PC-3 (cell line): ENCODE measurements around the gene SFTPB. TPM values are rescaled to one million over a fixed set of nuclear protein-coding genes. Genes with fewer than 3 reads are reported as not detected.

ENCODE experiments used
- ATAC-seq: fragments of 200-7000 bp; cut with Tn5 transposase; 2 replicates; pipeline ENCODE4 v1.9.1; 2020; ENCODE audit warnings: mild to moderate bottlenecking, moderate library complexity
- BruUV-seq: library from RNA; stranded (reverse); fragments of 400-500 nt; replicated peaks from 2 replicates; lab custom pipeline; 2021; lab: Mats Ljungman, UMichigan
- CTCF ChIA-PET: fragments of 300-600 bp; sonication (Branson Sonifier 250); formaldehyde crosslinking; loops from one replicate; lab custom pipeline; 2022; ENCODE audit warnings: antibody characterized with exemption; lab: Charles Lee
- POLR2A ChIA-PET: fragments of 300-600 bp; sonication (Branson Sonifier 250); formaldehyde crosslinking; loops from one replicate; lab custom pipeline; 2022; ENCODE audit warnings: antibody characterized with exemption; ENCODE audit not compliant: unreplicated experiment; lab: Charles Lee
- DNase-seq: peaks from one replicate; pipeline ENCODE4 v3.0.0-alpha.2; 2015
- H2AFZ ChIP-seq: fragments of 300-600 bp; sonication (generic); 2 replicates; pipeline ENCODE4 v1.6.0; 2016; ENCODE audit warnings: antibody characterized with exemption, low read length
- H3F3A ChIP-seq: fragments of 300-600 bp; sonication (generic); one replicate; pipeline ENCODE4 v1.6.0; 2017; ENCODE audit warnings: antibody characterized with exemption, low read length, control low read depth, mild to moderate bottlenecking; ENCODE audit not compliant: unreplicated experiment
- H3K27ac ChIP-seq: fragments of 300-600 bp; sonication (generic); 2 replicates; pipeline ENCODE4 v1.5.1; 2016; ENCODE audit warnings: mild to moderate bottlenecking, low read length
- H3K27me3 ChIP-seq: fragments of 300-600 bp; sonication (generic); 2 replicates; pipeline ENCODE4 v1.6.1; 2016; ENCODE audit warnings: low read length, mixed read lengths
- H3K36me3 ChIP-seq: fragments of 300-600 bp; sonication (generic); 2 replicates; pipeline ENCODE4 v1.6.1; 2016; ENCODE audit warnings: low read depth, mixed run types, low read length, mixed read lengths
- H3K4me1 ChIP-seq: fragments of 300-600 bp; sonication (generic); 2 replicates; pipeline ENCODE4 v1.5.1; 2016; ENCODE audit warnings: low read length; ENCODE audit not compliant: insufficient read depth
- H3K4me2 ChIP-seq: fragments of 300-600 bp; sonication (generic); 2 replicates; pipeline ENCODE4 v1.6.0; 2016; ENCODE audit warnings: low read length
- H3K4me3 ChIP-seq: fragments of 300-600 bp; sonication (generic); 2 replicates; pipeline ENCODE4 v1.5.1; 2016; ENCODE audit warnings: mild to moderate bottlenecking, low read length, mixed read lengths
- H3K79me2 ChIP-seq: fragments of 300-600 bp; sonication (generic); 2 replicates; pipeline ENCODE4 v1.6.1; 2017; ENCODE audit warnings: low read length, mixed read lengths
- H3K9ac ChIP-seq: fragments of 300-600 bp; sonication (generic); 2 replicates; pipeline ENCODE4 v1.6.0; 2016; ENCODE audit warnings: mild to moderate bottlenecking, low read length
- H3K9me2 ChIP-seq: fragments of 300-600 bp; sonication (generic); replicated peaks from 2 replicates; pipeline ENCODE4 v1.6.1; 2016; ENCODE audit warnings: mixed run types, low read length, mixed read lengths
- H3K9me3 ChIP-seq: fragments of 300-600 bp; sonication (generic); 2 replicates; pipeline ENCODE4 v1.6.1; 2016; ENCODE audit warnings: low read length, mixed read lengths
- H4K20me1 ChIP-seq: fragments of 300-600 bp; sonication (generic); 2 replicates; pipeline ENCODE4 v1.6.1; 2016; ENCODE audit warnings: low read length, mixed read lengths
- CTCF ChIP-seq: fragments of 300-600 bp; sonication (generic); conservative IDR thresholded peaks from 2 replicates; pipeline ENCODE4 v1.5.1; 2017; ENCODE audit warnings: antibody characterized with exemption, low read depth, mild to moderate bottlenecking, low read length
- EZH2 ChIP-seq: fragments of 300-600 bp; sonication (generic); IDR thresholded peaks from one replicate; pipeline ENCODE4 v1.6.1; 2017; ENCODE audit warnings: antibody characterized with exemption, mild to moderate bottlenecking, low read length; ENCODE audit not compliant: unreplicated experiment
- EZH2phosphoT487 ChIP-seq: fragments of 300-600 bp; sonication (generic); IDR thresholded peaks from 2 replicates; pipeline ENCODE4 v1.6.1; 2018; ENCODE audit warnings: mild to moderate bottlenecking, antibody characterized with exemption, low read length, borderline replicate concordance
- intact Hi-C: fragments of 100-400 bp; cut with micrococcal nuclease; formaldehyde crosslinking; loops from 2 replicates; pipeline ENCODE4 v1.9.0; 2023
- total RNA-seq: library from RNA; depleted of rRNA; stranded (reverse); fragments of >200 nt; gene quantifications from 2 replicates; pipeline ENCODE4 v1.2.3, GENCODE V29; 2014

Gene SFTPB
- total RNA-seq, 1 experiment from 2014 or later: not detected

- Histone ChIP-seq H3K4me2 (0 out of 2 replicates have a peak overlapping the region, but pooled peaks have one; percentile 11), H4K20me1 (no peaks in the 10 kb centered on the region), H3K36me3 (no peaks in the 10 kb centered on the region), H3K4me3 (no peak overlapping the region), H3K9ac (no peak overlapping the region), H3K27ac (no peak overlapping the region), H2AFZ (no peak overlapping the region), H3K27me3 (no peaks in the 10 kb centered on the region), H3K4me1 (peaks cover 34% of the 10 kb centered on the region), H3K9me3 (no peaks in the 10 kb centered on the region), H3K9me2 (no peaks in the 10 kb centered on the region), H3F3A (no peaks in the 10 kb centered on the region), H3K79me2 (no peaks in the 10 kb centered on the region)
- ATAC-seq (no peak), DNase-seq (no peak)
- no peak for TF ChIP-seq EZH2
- TF ChIP-seq EZH2phosphoT487: no peak
- no peak for TF ChIP-seq CTCF
- intact Hi-C loops: loop anchor here (1.0 kb wide), 2 partner anchors 27 to 69 kb away; no protein-coding TSS in a partner anchor
- ChIA-PET CTCF (interaction anchor here (0.5 to 1.0 kb wide), 3 partner anchors 35 to 69 kb away, joined by 3 read pairs; no protein-coding TSS in a partner anchor), POLR2A (no interaction called here)
- BruUV-seq: no TSS peak
Observed at GRCh38 chr2:85706599-85707296, 38.7 kb upstream of the SFTPB start.

GRCh38 chr2:85706063-85706462 is 38.1 kb upstream of the SFTPB start:
- H3K9me3 ChIP-seq: no peaks in the 10 kb centered on the region
- H3K9ac ChIP-seq: no peak overlapping the region
- POLR2A ChIA-PET: no interaction called here
- H3K36me3 ChIP-seq: no peaks in the 10 kb centered on the region
- DNase-seq (no peak), ATAC-seq (no peak)
- H3K27ac ChIP-seq: no peak overlapping the region
- CTCF ChIA-PET: interaction anchor here (0.5 to 1.1 kb wide), 4 partner anchors 20 to 69 kb away, joined by 3 to 6 read pairs (median 3); no protein-coding TSS in a partner anchor
- H3K27me3 ChIP-seq: no peaks in the 10 kb centered on the region
- no TSS peak for BruUV-seq
- no peaks in the 10 kb centered on the region for H3F3A ChIP-seq
- H3K4me2 ChIP-seq: no peak overlapping the region
- no peaks in the 10 kb centered on the region for H4K20me1 ChIP-seq
- no peak overlapping the region for H3K4me3 ChIP-seq
- intact Hi-C loops: no loop called here
- no peaks in the 10 kb centered on the region for H3K79me2 ChIP-seq
- H3K4me1 ChIP-seq: peaks cover 41% of the 10 kb centered on the region
- no peak overlapping the region for H2AFZ ChIP-seq
- TF ChIP-seq EZH2 (no peak), EZH2phosphoT487 (no peak), CTCF (no peak)
- no peaks in the 10 kb centered on the region for H3K9me2 ChIP-seq

GRCh38 chr2:85705680-85706039 is 37.7 kb upstream of the SFTPB start:
- CTCF ChIA-PET: interaction anchor here (0.5 to 1.1 kb wide), 3 partner anchors 20 to 68 kb away, joined by 3 to 6 read pairs (median 3); no protein-coding TSS in a partner anchor
- no peak overlapping the region for H3K4me2 ChIP-seq
- POLR2A ChIA-PET: interaction anchor here (0.6 kb wide), 1 partner anchor 393 kb away, joined by 4 read pairs; no protein-coding TSS in a partner anchor
- intact Hi-C loops: no loop called here
- ATAC-seq (no peak), DNase-seq (peak; percentile 58)
- H3K36me3 ChIP-seq: no peaks in the 10 kb centered on the region
- no peak overlapping the region for H3K4me3 ChIP-seq
- TF ChIP-seq EZH2phosphoT487 (no peak), EZH2 (no peak), CTCF (no peak)
- H3K27me3 ChIP-seq: no peaks in the 10 kb centered on the region
- no peaks in the 10 kb centered on the region for H3K79me2 ChIP-seq
- no peaks in the 10 kb centered on the region for H3K9me2 ChIP-seq
- H3K9me3 ChIP-seq: no peaks in the 10 kb centered on the region
- peaks cover 43% of the 10 kb centered on the region for H3K4me1 ChIP-seq
- H4K20me1 ChIP-seq: no peaks in the 10 kb centered on the region
- no peak overlapping the region for H3K9ac ChIP-seq
- no TSS peak for BruUV-seq
- H3K27ac ChIP-seq: no peak overlapping the region
- no peak overlapping the region for H2AFZ ChIP-seq
- no peaks in the 10 kb centered on the region for H3F3A ChIP-seq
